Stomach (tissue), 4 donors: ENCODE measurements around the gene ETV1.

Experiments
- CTCF ChIP-seq, 7 experiments: fragments of 450-650 bp in 4 of 7; fragments of 200-600 bp in 3 of 7; sonication (generic) in 3 of 7; IDR thresholded peaks; one replicate each; pipeline ENCODE4 v1.5.1; 2016 to 2019; ENCODE audit warnings: antibody characterized with exemption in 7 of 7, control low read depth in 2 of 7, mild to moderate bottlenecking in 1 of 7
- POLR2A ChIP-seq, 4 donors: fragments of 450-650 bp; IDR thresholded peaks; one replicate each; pipeline ENCODE4 v1.6.1; 2016; ENCODE audit warnings: antibody characterized with exemption in 4 of 4, control low read depth in 2 of 4, mild to moderate bottlenecking in 1 of 4, moderate library complexity in 1 of 4
- POLR2AphosphoS5 ChIP-seq, 3 donors: sonication (generic); formaldehyde crosslinking; IDR thresholded peaks; one replicate each; pipeline ENCODE4 v1.6.1; 2016; ENCODE audit warnings: antibody characterized with exemption in 3 of 3

- no peak for TF ChIP-seq CTCF (IDR thresholded peaks at IDR 0.05)
- no peak for TF ChIP-seq POLR2A (IDR thresholded peaks at IDR 0.05)
- no peak for TF ChIP-seq POLR2AphosphoS5 (IDR thresholded peaks at IDR 0.05)
Measured at GRCh38 chr7:14021069-14021468, 31.6 kb upstream of the ETV1 start.
